SW 1271 (cell line): ENCODE measurements around the gene PIM1.
"Not testable (repeated sequence)": the region's sequence is repeated elsewhere in the genome, so short reads cannot be mapped to it uniquely, and the experiment has no call there.

Experiments used
- DNase-seq, 2 experiments: peaks; one replicate each; lab custom pipeline; 2025; lab: John Stamatoyannopoulos, UW

Gene PIM1

GRCh38 chr6:37169496-37170272 is at the start of gene PIM1:
PIM1 (plus strand) TSS chr6:37170152; CDS start chr6:37170576, 424 bp downstream.
- peak; percentile 94 to 97 for DNase-seq

- no peak for DNase-seq
Measured at GRCh38 chr6:37121556-37121955, 48.4 kb upstream of the PIM1 start.

- DNase-seq = no peak
Measured at GRCh38 chr6:37122861-37123260, 47.1 kb upstream of the PIM1 start.

- DNase-seq = no peak
Measured at GRCh38 chr6:37123957-37124729, 45.8 kb upstream of the PIM1 start.

- no peak for DNase-seq
Measured at GRCh38 chr6:37125774-37126492, 44.0 kb upstream of the PIM1 start.

DNA sequence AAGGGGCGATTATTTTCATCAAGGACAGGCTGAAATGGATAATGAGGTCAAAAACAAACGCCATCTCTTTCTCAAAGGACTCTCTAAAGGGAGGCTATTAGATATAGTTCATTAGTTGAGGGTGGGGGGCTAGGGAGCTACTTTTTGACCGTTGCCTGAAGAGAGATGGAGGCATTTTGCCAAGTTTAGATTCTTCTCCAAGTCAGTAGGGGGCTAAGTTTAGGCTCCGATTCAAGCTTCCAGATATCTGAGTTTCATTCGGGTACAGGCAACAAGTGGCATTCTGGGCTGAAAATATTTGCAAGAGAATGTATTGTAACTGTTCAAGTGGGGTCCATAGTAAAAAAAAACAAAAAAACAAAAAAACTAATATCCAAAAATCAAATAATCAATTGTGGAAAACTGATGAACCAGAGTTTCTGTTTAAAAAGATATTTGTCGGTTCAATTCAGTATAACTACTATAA is 43.4 kb upstream of the PIM1 start:
- DNase-seq = no peak

DNA sequence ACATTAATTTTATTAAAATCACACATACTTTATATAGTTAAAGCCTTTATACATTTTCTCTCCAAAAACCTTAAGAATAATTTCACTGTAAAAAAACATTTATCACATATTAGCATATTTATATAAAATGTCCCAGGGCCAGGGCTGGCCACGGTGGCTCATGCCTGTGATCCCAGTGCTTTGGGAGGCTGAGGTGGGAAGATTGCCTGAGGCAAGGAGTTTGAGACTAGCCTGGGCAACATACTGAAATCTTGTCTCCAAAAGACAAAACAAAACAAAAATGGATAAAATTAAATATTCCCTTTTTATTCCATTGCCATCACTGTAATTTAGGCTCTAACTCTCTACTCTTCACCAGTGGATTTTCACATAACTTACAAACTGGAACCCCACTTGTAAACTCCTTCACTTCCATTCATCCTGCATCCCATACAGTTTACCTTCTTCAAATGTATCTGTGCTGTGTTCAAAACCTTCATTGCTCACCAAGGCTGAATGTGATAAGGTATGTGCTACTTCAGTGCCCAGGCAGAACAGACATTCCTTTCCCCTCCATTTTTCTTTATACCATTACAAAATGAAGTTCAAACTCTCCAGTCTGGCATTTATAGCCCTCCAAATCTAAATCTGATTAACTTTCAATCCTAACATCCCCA is 42.9 kb upstream of the PIM1 start:
- DNase-seq = no peak

DNA sequence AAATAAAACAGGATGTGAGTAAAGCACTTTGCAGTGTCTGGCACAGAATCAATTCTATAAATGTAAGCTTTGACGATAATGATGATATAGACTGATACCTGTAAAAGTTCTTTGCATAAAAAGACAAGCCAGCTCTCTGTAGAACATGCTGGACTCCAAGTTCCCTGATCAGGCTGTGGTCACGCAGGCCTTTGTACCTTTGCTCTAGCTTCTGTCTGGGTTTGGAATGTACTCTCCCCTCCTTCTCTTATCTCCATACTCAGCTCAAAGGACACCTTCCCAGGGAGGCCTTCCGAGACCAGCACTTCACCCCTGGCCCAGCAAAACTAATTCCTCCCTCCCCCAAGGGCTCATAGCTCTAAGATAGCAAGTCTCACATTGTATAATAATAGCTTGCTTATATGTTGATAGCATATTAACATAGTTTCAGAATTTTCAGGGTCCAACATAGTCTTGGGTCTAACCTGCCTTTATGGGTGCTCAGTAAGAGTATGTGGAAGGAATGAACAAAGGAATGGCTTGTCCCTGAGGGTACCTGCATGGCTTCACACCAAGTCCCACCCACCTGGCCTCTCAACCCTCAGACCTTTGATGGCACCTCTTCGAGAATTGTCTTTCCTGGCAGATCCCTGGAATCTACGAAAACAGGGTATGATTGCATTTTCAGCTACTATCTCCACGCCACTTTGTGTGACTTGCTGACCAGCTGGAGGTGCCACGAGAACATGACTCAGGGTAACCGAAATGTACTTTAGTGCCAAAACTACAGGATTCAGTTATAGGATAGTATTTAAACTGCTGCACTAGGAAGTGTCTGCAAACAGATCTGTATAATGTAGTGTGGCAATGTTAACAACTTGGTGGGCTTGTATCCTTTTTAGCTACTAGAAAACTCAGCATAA is 41.7 kb upstream of the PIM1 start:
- no peak for DNase-seq

DNA sequence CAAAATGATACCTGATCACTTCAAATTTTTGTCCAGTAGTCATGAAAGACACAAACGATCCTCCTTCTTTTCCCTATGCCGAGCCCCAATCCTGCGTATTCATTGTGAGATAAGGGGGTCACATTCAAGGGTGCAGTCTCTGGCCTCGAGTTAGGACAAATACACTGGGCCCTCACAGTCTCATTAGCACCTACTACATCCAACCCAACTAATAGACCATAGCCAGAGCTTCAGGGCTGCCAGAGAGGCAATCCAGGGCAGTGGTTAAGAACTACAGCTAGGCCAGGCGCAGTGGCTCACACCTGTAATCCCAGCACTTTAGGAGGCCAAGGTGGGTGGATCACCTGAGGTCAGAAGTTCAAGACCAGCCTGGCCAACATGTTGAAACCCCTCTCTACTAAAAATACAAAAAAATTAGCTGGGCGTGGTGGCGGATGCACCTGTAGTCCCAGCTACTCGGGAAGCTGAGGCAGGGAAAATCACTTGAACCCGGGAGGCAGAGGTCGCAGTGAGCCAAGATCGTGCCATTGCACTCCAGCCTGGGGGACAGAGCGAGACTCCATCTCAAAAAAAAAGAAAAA is 41.0 kb upstream of the PIM1 start:
- not testable (repeated sequence) for DNase-seq

DNA sequence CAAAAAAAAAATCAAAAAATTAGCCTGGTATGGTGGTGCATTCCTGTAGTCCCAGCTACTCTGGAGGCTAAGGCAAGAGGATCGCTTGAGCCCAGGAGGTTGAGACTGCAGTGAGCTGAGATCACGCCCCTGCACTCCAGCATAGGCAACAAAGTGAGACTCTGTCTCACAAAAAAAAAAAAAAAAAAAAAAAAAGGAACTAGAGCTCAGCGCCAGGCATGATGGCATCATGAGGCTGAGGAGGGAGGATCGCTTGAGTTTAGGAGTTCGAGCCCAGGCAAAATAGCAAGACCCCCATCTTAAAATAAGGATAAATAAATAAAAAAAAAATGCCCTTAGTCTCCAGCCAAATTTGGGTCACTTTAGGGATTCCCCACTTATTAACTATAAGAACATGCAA is 40.4 kb upstream of the PIM1 start:
- DNase-seq = no peak

DNA sequence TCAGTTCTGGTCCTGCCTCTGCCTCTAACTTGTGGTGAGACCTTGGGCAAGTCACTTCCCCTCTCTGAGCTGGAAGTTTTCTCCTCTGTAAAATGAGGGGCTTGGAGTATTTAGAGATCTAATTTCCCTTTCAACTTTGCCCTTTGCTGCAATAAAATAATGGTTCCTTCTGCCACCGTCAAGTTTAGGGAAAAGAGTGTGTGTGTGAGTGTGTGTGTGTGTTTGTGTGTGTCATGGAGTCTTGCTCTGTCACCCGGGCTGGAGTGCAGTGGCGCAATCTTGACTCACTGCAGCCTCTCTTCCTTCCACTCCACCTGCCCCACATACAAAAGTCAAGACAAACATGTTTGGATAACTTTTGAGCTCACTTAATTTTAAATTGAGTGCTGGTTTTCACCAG is 39.2 kb upstream of the PIM1 start:
- DNase-seq = no peak

- no peak for DNase-seq
Measured at GRCh38 chr6:37131104-37131959, 38.6 kb upstream of the PIM1 start.

DNA sequence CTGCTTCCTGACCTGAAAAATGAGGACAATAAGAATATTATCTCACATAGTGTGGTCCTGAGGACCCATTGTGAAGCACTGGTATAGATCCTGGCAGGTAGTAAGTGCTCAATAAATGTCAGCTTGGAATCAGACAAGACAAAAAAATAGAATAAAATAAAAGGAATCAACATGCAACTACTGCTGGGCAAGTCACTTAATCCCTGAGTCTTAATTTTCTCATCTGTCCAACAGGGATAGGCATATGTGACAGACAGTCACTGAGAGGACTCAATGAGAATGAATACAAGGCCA is 38.0 kb upstream of the PIM1 start:
- no peak for DNase-seq

DNA sequence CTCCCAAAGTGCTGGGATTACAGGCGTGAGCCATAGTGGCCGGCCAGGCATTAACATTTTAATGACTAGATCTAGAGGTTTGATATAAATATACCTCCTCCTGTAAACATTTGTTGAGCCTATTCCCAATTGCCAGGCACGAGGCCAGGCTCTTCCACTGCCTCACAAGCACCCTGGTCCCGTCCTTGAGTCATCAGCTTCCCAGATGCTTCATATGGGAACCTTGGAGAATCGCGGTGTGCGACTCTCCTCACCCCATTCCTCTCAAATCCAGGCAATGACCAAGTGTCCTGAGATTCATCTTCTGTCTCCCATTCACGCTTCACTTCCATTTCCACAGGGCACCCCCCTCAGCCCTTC is 35.9 kb upstream of the PIM1 start:
- DNase-seq = no peak

- DNase-seq = peak; percentile 79 to 96
Measured at GRCh38 chr6:37134396-37135191, 35.4 kb upstream of the PIM1 start.

GRCh38 chr6:37135835-37136694 is 33.9 kb upstream of the PIM1 start:
- no peak for DNase-seq

DNA sequence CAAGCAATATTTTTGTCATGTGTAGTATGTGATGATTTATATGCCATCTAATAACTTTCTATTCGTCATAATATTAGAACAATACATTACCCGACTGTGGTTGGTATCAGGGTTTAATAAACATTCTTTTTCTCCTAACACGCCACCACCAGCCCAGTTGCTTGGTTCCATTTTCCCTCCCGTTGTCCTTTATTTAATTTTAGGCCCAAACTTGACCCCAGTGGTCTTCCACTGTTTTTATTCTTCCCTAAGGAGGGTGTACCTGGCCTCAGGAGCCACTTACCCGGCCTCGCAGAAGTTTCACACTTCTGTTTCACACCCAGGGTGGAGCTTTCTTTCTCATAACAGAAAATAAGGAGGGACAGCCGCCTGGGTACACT is 33.1 kb upstream of the PIM1 start:
- no peak for DNase-seq
